Sigmoid colon (tissue), 7 donors: ENCODE data around the gene EFCAB12. TPM values are rescaled to one million over a fixed set of nuclear protein-coding genes. Genes with fewer than 3 reads are reported as not detected.
A peak's percentile ranks its signal among the peaks of the same experiment; 100 is the strongest.

Source experiments
- DNase-seq: peaks from one replicate; pipeline ENCODE4 v3.0.0-alpha.2; 2019
- H3K27ac ChIP-seq, 4 donors: fragments of 200-600 bp; sonication (generic); one replicate each; pipeline ENCODE4 v1.5.1; 2016 to 2019; ENCODE audit warnings: mild to moderate bottlenecking in 1 of 4
- H3K27me3 ChIP-seq, 3 donors: fragments of 200-600 bp; sonication (generic); one replicate each; pipeline ENCODE4 v1.5.1; 2019; ENCODE audit warnings: mild to moderate bottlenecking in 1 of 3
- H3K36me3 ChIP-seq, 4 donors: fragments of 200-600 bp; sonication (generic); one replicate each; pipeline ENCODE4 v1.5.1; 2016 to 2019
- H3K4me1 ChIP-seq, 4 donors: fragments of 200-600 bp; sonication (generic); one replicate each; pipeline ENCODE4 v1.5.1; 2017 to 2019
- H3K4me3 ChIP-seq, 4 donors: fragments of 200-600 bp; sonication (generic); one replicate each; pipeline ENCODE4 v1.5.1; 2017 to 2019; ENCODE audit warnings: mild to moderate bottlenecking in 2 of 4, moderate library complexity in 1 of 4
- H3K9me3 ChIP-seq, 4 donors: fragments of 200-600 bp in 3 of 4; sonication (generic) in 3 of 4; one replicate each; pipeline versions ENCODE4 v1.5.1 to v1.6.1; 2013 to 2019
- CTCF ChIP-seq, 4 experiments: fragments of 450-650 bp in 3 of 4; fragments of 200-600 bp in 1 of 4; IDR thresholded peaks; one replicate each; pipeline ENCODE4 v1.5.1; 2016 to 2019; ENCODE audit warnings: antibody characterized with exemption in 4 of 4, mild to moderate bottlenecking in 3 of 4, moderate library complexity in 2 of 4
- EP300 ChIP-seq, 4 donors: sonication (generic); formaldehyde crosslinking; IDR thresholded peaks; one replicate each; pipeline ENCODE4 v1.6.1; 2017; ENCODE audit warnings: antibody characterized with exemption in 4 of 4
- POLR2A ChIP-seq, 2 donors: fragments of 450-650 bp; IDR thresholded peaks; one replicate each; pipeline ENCODE4 v1.6.1; 2016; ENCODE audit warnings: antibody characterized with exemption in 2 of 2, mild to moderate bottlenecking in 2 of 2, moderate library complexity in 2 of 2
- POLR2AphosphoS5 ChIP-seq, 4 donors: sonication (generic); formaldehyde crosslinking; IDR thresholded peaks; one replicate each; pipeline ENCODE4 v1.6.1; 2017; ENCODE audit warnings: antibody characterized with exemption in 4 of 4
- WGBS, 2 donors: extraction: QIAGEN DNeasy Blood & Tissue Kit; methylation state at CpG; one replicate each; pipeline ENCODE4 v1.1.7; 2013; 5-methylcytosine and 5-hydroxymethylcytosine counted together
- intact Hi-C: fragments of 100-400 bp; cut with DNase I; formaldehyde crosslinking; loops from one replicate; pipeline ENCODE4 v1.15.1; 2023
- polyA plus RNA-seq, 3 donors: library from polyadenylated mRNA; stranded (reverse); fragments of 200-250 nt; gene quantifications; one replicate each; pipeline ENCODE4 v1.2.3, GENCODE V29; 2013
- total RNA-seq, 4 donors: library from RNA; depleted of rRNA; stranded (reverse); fragments of >200 nt; gene quantifications; one replicate each; pipeline ENCODE4 v1.1.0, GENCODE V29; 2016
- donor health status: healthy with polysubstance abuse.
- donor health status: Bipolar disorder and iron deficiency.
- donor health status: healthy.

The EFCAB12 gene
- total and polyA plus RNA-seq, 7 donors, result 0.36 to 0.46 (median 0.38) TPM; not detected in 4

- WGBS, 2 donors, result 83% methylated on average over 5 of the region's 5 CpGs
- no peaks in the 10 kb centered on the region for H3K9me3 ChIP-seq
- intact Hi-C loops, result no loop called here
These were observed 23.8 kb downstream of the EFCAB12 start for GRCh38 chr3:129404610-129405009.

GRCh38 chr3:129404130-129404529 lies 24.3 kb downstream of the EFCAB12 start:
- WGBS, 2 donors, result 82 to 89% methylated on average over 8 of the region's 8 CpGs
- Histone ChIP-seq H3K36me3 (no peaks in the 10 kb centered on the region), H3K4me1 (peaks cover 0 to 3% (median 0%) of the 10 kb centered on the region in 4 donors), H3K27me3 (no peaks in the 10 kb centered on the region), H3K4me3 (no peak overlapping the region), H3K27ac (no peak overlapping the region), H3K9me3 (no peaks in the 10 kb centered on the region)
- no peak for DNase-seq
- no peak for TF ChIP-seq EP300 (IDR thresholded peaks at IDR 0.05)
- TF ChIP-seq POLR2AphosphoS5 (IDR thresholded peaks at IDR 0.05), result no peak
- intact Hi-C loops, result no loop called here

More at GRCh38 chr3:129404610-129405009, 23.8 kb downstream of the EFCAB12 start:
- Histone ChIP-seq H3K36me3 (no peaks in the 10 kb centered on the region), H3K27me3 (no peaks in the 10 kb centered on the region), H3K4me1 (peaks cover 0 to 3% (median 0%) of the 10 kb centered on the region in 4 donors), H3K27ac (no peak overlapping the region), H3K4me3 (no peak overlapping the region)
- TF ChIP-seq POLR2AphosphoS5 (IDR thresholded peaks at IDR 0.05) (no peak), EP300 (IDR thresholded peaks at IDR 0.05) (no peak), POLR2A (IDR thresholded peaks at IDR 0.05) (no peak), CTCF (IDR thresholded peaks at IDR 0.05) (no peak)
- no peak for DNase-seq

- no peaks in the 10 kb centered on the region for H3K36me3 ChIP-seq
- H3K9me3 ChIP-seq, result no peaks in the 10 kb centered on the region
- no peak for TF ChIP-seq POLR2A (IDR thresholded peaks at IDR 0.05)
- no peak for TF ChIP-seq EP300 (IDR thresholded peaks at IDR 0.05)
- H3K27me3 ChIP-seq, result no peaks in the 10 kb centered on the region
- WGBS, 2 donors, result 84 to 87% methylated on average over 7 of the region's 7 CpGs
- H3K4me1 ChIP-seq, result peaks cover 0 to 7% (median 3%) of the 10 kb centered on the region in 4 donors
- no peak for DNase-seq
- no peak overlapping the region for H3K27ac ChIP-seq
- no peak overlapping the region for H3K4me3 ChIP-seq
- intact Hi-C loops, result no loop called here
These were observed 25.0 kb downstream of the EFCAB12 start for GRCh38 chr3:129403450-129403849.

- 94 to 95% methylated on average over 4 of the region's 4 CpGs for WGBS, 2 donors
- Histone ChIP-seq H3K36me3 (no peaks in the 10 kb centered on the region), H3K4me3 (no peak overlapping the region), H3K27me3 (no peaks in the 10 kb centered on the region), H3K9me3 (no peaks in the 10 kb centered on the region), H3K4me1 (peaks cover 0 to 16% (median 11%) of the 10 kb centered on the region in 4 donors), H3K27ac (no peak overlapping the region)
- no peak for TF ChIP-seq POLR2AphosphoS5 (IDR thresholded peaks at IDR 0.05)
- no peak for TF ChIP-seq POLR2A (IDR thresholded peaks at IDR 0.05)
- TF ChIP-seq EP300 (IDR thresholded peaks at IDR 0.05), result no peak
- no peak for TF ChIP-seq CTCF (IDR thresholded peaks at IDR 0.05)
- DNase-seq, result no peak
- intact Hi-C loops, result no loop called here
These were observed 25.8 kb downstream of the EFCAB12 start for GRCh38 chr3:129402616-129403015.

- 80 to 88% methylated on average over 7 of the region's 7 CpGs for WGBS, 2 donors
- TF ChIP-seq POLR2AphosphoS5 (IDR thresholded peaks at IDR 0.05) (no peak), POLR2A (IDR thresholded peaks at IDR 0.05) (no peak), EP300 (IDR thresholded peaks at IDR 0.05) (no peak), CTCF (IDR thresholded peaks at IDR 0.05) (no peak)
- Histone ChIP-seq H3K4me1 (peaks cover 0 to 20% (median 14%) of the 10 kb centered on the region in 4 donors), H3K9me3 (no peaks in the 10 kb centered on the region), H3K36me3 (no peaks in the 10 kb centered on the region), H3K4me3 (no peak overlapping the region), H3K27me3 (no peaks in the 10 kb centered on the region), H3K27ac (no peak overlapping the region)
- no peak for DNase-seq
- intact Hi-C loops, result no loop called here
These were observed 26.2 kb downstream of the EFCAB12 start for GRCh38 chr3:129402210-129402609.

- Histone ChIP-seq H3K4me3 (peak overlapping the region in 3 of 4 donors; percentile 75 to 88 (median 88)), H3K36me3 (peaks cover 0 to 10% (median 0%) of the 10 kb centered on the region in 4 donors), H3K27ac (peak overlapping the region; percentile 80 to 88 (median 86)), H3K4me1 (peaks cover 0 to 22% (median 16%) of the 10 kb centered on the region in 4 donors), H3K27me3 (no peaks in the 10 kb centered on the region), H3K9me3 (no peaks in the 10 kb centered on the region)
- no peak for DNase-seq
- WGBS, 2 donors, result 43 to 50% methylated on average over 8 of the region's 8 CpGs
- intact Hi-C loops, result loop anchor here (2.0 kb wide), 2 partner anchors 39 to 83 kb away; partner anchors contain the start of gene MBD4
- TF ChIP-seq POLR2AphosphoS5 (IDR thresholded peaks at IDR 0.05) (peak in 2 of 4 donors; percentile 77 to 83), CTCF (IDR thresholded peaks at IDR 0.05) (no peak), EP300 (IDR thresholded peaks at IDR 0.05) (no peak), POLR2A (IDR thresholded peaks at IDR 0.05) (peak in 1 of 2 donors; percentile 12)
These were observed 28.5 kb downstream of the EFCAB12 start for GRCh38 chr3:129399895-129400357.
